Activated CD8-positive, alpha-beta T cell treated with anti-CD3 and anti-CD28 coated beads, Interleukin-2, amount 10 ng/mL, durations not matched to agents 7 days and 5 days (primary cell): ENCODE measurements around the gene BOD1. TPM values are rescaled to one million over a fixed set of nuclear protein-coding genes. Genes with fewer than 3 reads are reported as not detected.

Experiments
- ATAC-seq: fragments of 150-1000 bp; cut with Tn5 transposase; one replicate; pipeline ENCODE4 v1.10.0; 2021; ENCODE audit warnings: moderate library complexity
- CTCF ChIA-PET: fragments of 350-600 bp; sonication (Branson Sonifier 250); formaldehyde crosslinking; loops from one replicate; lab custom pipeline; 2021; ENCODE audit warnings: antibody characterized with exemption; lab: Charles Lee
- POLR2A ChIA-PET: fragments of 350-600 bp; sonication (Branson Sonifier 250); formaldehyde crosslinking; loops from one replicate; lab custom pipeline; 2021; ENCODE audit warnings: antibody characterized with exemption; lab: Charles Lee
- DNase-seq: peaks from one replicate; pipeline ENCODE4 v3.0.0-alpha.2; 2020
- H3K27ac Mint-ChIP-seq: one replicate; pipeline ENCODE4 v1.8.0; 2021; ENCODE audit warnings: mild to moderate bottlenecking, mixed read lengths
- H3K27me3 Mint-ChIP-seq: one replicate; pipeline ENCODE4 v1.8.0; 2021; ENCODE audit warnings: low read depth, mixed read lengths
- H3K36me3 Mint-ChIP-seq: one replicate; pipeline ENCODE4 v1.8.0; 2021; ENCODE audit warnings: low read depth, mixed read lengths
- H3K4me1 Mint-ChIP-seq: one replicate; pipeline ENCODE4 v1.8.0; 2021; ENCODE audit warnings: low read depth, mixed read lengths
- H3K4me3 Mint-ChIP-seq: one replicate; pipeline ENCODE4 v1.8.0; 2021; ENCODE audit warnings: mild to moderate bottlenecking, mixed read lengths
- H3K9me3 Mint-ChIP-seq: one replicate; pipeline ENCODE4 v1.8.0; 2022; ENCODE audit warnings: mixed read lengths; ENCODE audit not compliant: insufficient read depth
- total RNA-seq, 2 experiments: library from RNA; stranded (reverse); gene quantifications; one replicate each; pipeline ENCODE4 v1.2.3, GENCODE V29; 2021

The BOD1 gene
- total RNA-seq, 2 experiments from 2014 or later, result 14.0 to 20.3 TPM

DNA sequence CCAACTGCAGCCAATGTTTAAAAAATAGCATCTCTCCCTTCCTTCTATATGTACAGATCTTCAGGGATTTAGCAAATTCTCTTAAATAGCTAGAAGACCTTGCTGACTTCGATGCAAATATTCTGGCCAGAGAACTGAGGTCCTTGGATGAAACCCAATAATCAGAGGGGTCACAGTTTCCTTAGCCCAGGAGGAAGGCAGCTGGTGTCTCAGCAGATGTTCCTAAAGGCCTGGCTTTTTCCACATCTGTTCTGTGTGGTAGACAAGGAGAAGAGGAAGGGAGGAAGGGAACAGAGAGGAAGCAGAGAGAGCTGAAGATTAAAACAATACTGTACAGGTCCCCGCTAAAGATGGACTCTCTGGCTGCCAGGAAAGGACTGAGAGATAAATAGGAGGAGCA lies 33.1 kb downstream of the BOD1 start:
- Mint-ChIP-seq H3K27me3 (no peaks in the 10 kb centered on the region), H3K4me3 (no peak overlapping the region), H3K9me3 (peaks cover 16% of the 10 kb centered on the region), H3K36me3 (no peaks in the 10 kb centered on the region), H3K27ac (no peak overlapping the region), H3K4me1 (no peaks in the 10 kb centered on the region)
- DNase-seq (no peak), ATAC-seq (no peak)
- ChIA-PET CTCF (interaction anchor here (0.9 to 1.5 kb wide), 2 partner anchors 9 to 10 kb away, joined by 4 to 5 read pairs; no protein-coding TSS in a partner anchor), POLR2A (no interaction called here)

DNA sequence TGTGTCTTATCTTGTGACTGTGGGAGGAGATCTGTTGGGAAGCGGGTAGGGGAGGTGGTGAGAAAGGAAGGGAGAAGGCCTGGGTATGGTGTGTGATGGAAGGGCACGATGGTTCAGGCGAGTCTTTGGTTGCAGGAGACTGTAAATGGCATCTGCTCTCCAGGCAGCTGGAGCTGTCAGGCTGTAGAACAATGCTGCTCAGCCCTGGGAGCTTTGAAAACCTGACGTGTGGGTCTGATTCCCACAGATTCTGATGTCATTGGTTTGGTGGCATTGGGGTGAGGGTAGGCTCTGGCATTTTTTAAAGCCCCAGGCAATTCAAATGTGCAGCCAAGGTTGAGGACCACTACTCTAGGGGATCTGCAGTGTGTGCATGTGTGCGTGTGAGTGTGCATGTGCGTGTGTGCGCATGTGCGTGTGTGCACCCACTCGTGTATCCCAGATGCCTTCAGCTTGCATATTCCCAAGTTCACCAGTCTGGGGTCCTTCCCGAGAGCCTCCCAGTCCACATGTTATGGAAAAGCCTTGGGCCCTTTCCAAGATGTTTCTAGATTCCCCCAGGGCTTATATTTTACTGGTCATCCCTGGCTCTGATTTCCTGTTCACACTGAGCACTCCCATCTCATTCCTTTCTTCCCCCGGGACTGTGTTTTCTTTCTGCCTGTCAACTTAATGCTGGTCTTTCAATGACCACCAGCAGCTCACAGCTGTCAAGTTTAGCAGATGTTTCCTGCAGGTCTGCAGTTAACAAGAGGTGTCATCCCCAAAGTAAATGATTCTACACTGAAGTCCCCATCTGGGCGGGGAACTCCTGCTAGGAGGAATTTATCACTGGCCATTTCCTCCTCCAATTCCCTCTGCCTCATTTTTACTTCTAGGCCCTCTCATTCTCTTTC lies 34.0 kb downstream of the BOD1 start:
- POLR2A ChIA-PET, result no interaction called here
- CTCF ChIA-PET, result interaction anchor here (0.5 to 1.5 kb wide), 7 partner anchors 9 to 390 kb away, joined by 3 to 8 read pairs (median 3); no protein-coding TSS in a partner anchor
- Mint-ChIP-seq H3K36me3 (no peaks in the 10 kb centered on the region), H3K4me1 (no peaks in the 10 kb centered on the region), H3K9me3 (peaks cover 8% of the 10 kb centered on the region), H3K27me3 (no peaks in the 10 kb centered on the region), H3K4me3 (no peak overlapping the region), H3K27ac (no peak overlapping the region)
- no peak for DNase-seq
- ATAC-seq, result no peak

GRCh38 chr5:173581408-173582215 lies 34.8 kb downstream of the BOD1 start:
- Mint-ChIP-seq H3K9me3 (peaks cover 6% of the 10 kb centered on the region), H3K27me3 (no peaks in the 10 kb centered on the region), H3K27ac (no peak overlapping the region), H3K4me3 (no peak overlapping the region), H3K4me1 (no peaks in the 10 kb centered on the region), H3K36me3 (no peaks in the 10 kb centered on the region)
- POLR2A ChIA-PET, result no interaction called here
- ATAC-seq (peak; percentile 64), DNase-seq (peak; percentile 59)
- CTCF ChIA-PET, result interaction anchor here (0.5 to 1.5 kb wide), 5 partner anchors 8 to 391 kb away, joined by 3 to 8 read pairs (median 3); no protein-coding TSS in a partner anchor

DNA sequence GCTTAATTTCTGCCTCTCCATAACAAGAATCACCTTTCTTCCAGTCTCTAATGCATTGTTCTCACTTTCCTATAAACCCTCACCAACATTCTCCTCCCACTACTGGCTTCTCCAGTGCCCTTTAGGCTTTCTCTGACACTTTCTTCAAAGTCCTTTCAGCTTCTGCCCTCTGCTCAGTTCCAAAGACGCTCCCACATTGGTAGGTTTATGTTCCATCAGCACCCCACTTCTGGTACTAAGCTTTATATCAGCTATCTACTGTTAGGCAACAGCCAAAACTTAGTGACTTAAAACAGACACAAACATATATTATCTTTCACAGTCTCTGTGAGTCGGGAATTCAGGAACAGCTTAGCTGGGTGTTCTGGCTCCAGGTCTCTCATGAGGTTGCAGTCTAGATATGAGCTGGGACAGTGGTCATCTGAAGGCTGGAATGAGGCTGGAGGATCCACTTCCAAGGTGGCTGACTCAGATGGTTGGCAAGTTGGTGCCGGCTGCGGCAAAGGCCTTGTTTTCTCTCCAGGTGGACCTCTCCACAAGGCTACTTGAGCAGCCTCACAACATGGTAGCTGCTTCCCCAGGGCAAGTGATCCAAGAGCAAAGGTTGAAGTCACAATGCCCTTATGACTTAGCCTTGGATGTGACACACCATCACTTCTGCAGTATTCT lies 37.4 kb downstream of the BOD1 start:
- H3K4me3 Mint-ChIP-seq, result no peak overlapping the region
- no peaks in the 10 kb centered on the region for H3K9me3 Mint-ChIP-seq
- no peak overlapping the region for H3K27ac Mint-ChIP-seq
- no peaks in the 10 kb centered on the region for H3K36me3 Mint-ChIP-seq
- DNase-seq, result no peak
- CTCF ChIA-PET, result interaction anchor here (1.0 to 1.4 kb wide), 2 partner anchors 13 to 37 kb away, joined by 3 read pairs; no protein-coding TSS in a partner anchor
- H3K4me1 Mint-ChIP-seq, result no peaks in the 10 kb centered on the region
- peaks cover 2% of the 10 kb centered on the region for H3K27me3 Mint-ChIP-seq
- POLR2A ChIA-PET, result no interaction called here
- ATAC-seq, result no peak

- ChIA-PET POLR2A (no interaction called here), CTCF (no interaction called here)
- no peaks in the 10 kb centered on the region for H3K9me3 Mint-ChIP-seq
Measured at GRCh38 chr5:173577817-173578216, 38.6 kb downstream of the BOD1 start.

GRCh38 chr5:173577166-173577565 lies 39.3 kb downstream of the BOD1 start:
- H3K4me3 Mint-ChIP-seq, result no peak overlapping the region
- ATAC-seq (no peak), DNase-seq (no peak)
- peaks cover 11% of the 10 kb centered on the region for H3K27me3 Mint-ChIP-seq
- no peak overlapping the region for H3K27ac Mint-ChIP-seq
- H3K36me3 Mint-ChIP-seq, result no peaks in the 10 kb centered on the region
- CTCF ChIA-PET, result no interaction called here
- POLR2A ChIA-PET, result no interaction called here
- peaks cover 2% of the 10 kb centered on the region for H3K4me1 Mint-ChIP-seq
- H3K9me3 Mint-ChIP-seq, result no peaks in the 10 kb centered on the region

More at GRCh38 chr5:173577817-173578216, 38.6 kb downstream of the BOD1 start:
- DNase-seq (no peak), ATAC-seq (no peak)
- Mint-ChIP-seq H3K4me3 (no peak overlapping the region), H3K27me3 (peaks cover 6% of the 10 kb centered on the region), H3K4me1 (peaks cover under 1% of the 10 kb centered on the region), H3K27ac (no peak overlapping the region), H3K36me3 (no peaks in the 10 kb centered on the region)

DNA sequence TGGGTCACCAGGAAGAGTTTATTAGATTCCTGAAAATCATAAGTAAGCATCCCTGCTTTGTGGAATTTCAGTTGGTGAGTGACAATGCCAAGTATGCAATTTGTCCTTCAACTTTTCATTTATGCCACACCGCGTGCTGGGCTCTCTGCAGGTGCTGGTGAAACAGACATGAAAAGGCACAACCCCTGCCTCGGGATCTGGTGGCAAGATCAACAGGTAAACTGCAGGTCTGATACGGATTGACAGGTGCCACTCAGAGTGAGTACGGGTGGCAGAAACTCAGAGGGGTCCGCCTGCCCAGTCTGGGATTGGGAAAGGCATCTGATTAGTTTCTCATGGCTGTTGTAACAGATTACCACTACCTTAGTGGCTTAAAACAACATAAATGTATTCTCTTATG lies 40.5 kb downstream of the BOD1 start:
- Mint-ChIP-seq H3K9me3 (no peaks in the 10 kb centered on the region), H3K4me1 (peaks cover 2% of the 10 kb centered on the region), H3K27me3 (peaks cover 11% of the 10 kb centered on the region), H3K27ac (no peak overlapping the region), H3K4me3 (no peak overlapping the region), H3K36me3 (no peaks in the 10 kb centered on the region)
- DNase-seq, result no peak
- no peak for ATAC-seq
- ChIA-PET POLR2A (no interaction called here), CTCF (no interaction called here)

GRCh38 chr5:173574983-173575382 lies 41.5 kb downstream of the BOD1 start:
- CTCF ChIA-PET, result interaction anchor here (1.1 kb wide), 1 partner anchor 279 kb away, joined by 3 read pairs; no protein-coding TSS in a partner anchor
- no peaks in the 10 kb centered on the region for H3K9me3 Mint-ChIP-seq

GRCh38 chr5:173573126-173573960 lies 43.1 kb downstream of the BOD1 start:
- no peak overlapping the region for H3K4me3 Mint-ChIP-seq

More at GRCh38 chr5:173574983-173575382, 41.5 kb downstream of the BOD1 start:
- Mint-ChIP-seq H3K36me3 (no peaks in the 10 kb centered on the region), H3K4me3 (no peak overlapping the region), H3K4me1 (peaks cover 2% of the 10 kb centered on the region), H3K27ac (no peak overlapping the region), H3K27me3 (peaks cover 11% of the 10 kb centered on the region)
- POLR2A ChIA-PET, result no interaction called here
- no peak for DNase-seq
- no peak for ATAC-seq

GRCh38 chr5:173572431-173573125 lies 43.9 kb downstream of the BOD1 start:
- H3K27ac Mint-ChIP-seq, result no peak overlapping the region
- H3K27me3 Mint-ChIP-seq, result peaks cover 11% of the 10 kb centered on the region
- ChIA-PET POLR2A (no interaction called here), CTCF (interaction anchor here (0.7 to 2.3 kb wide), 15 partner anchors 8 to 278 kb away, joined by 3 to 7 read pairs (median 3); partner anchors contain the start of gene BOD1)
- H3K9me3 Mint-ChIP-seq, result no peaks in the 10 kb centered on the region
- no peak for ATAC-seq
- no peak overlapping the region for H3K4me3 Mint-ChIP-seq
- H3K4me1 Mint-ChIP-seq, result peaks cover 2% of the 10 kb centered on the region
- DNase-seq, result no peak
- H3K36me3 Mint-ChIP-seq, result no peaks in the 10 kb centered on the region

More at GRCh38 chr5:173573126-173573960, 43.1 kb downstream of the BOD1 start:
- no peaks in the 10 kb centered on the region for H3K36me3 Mint-ChIP-seq
- ChIA-PET CTCF (interaction anchor here (0.7 to 2.3 kb wide), 16 partner anchors 8 to 278 kb away, joined by 3 to 7 read pairs (median 3); partner anchors contain the start of gene BOD1), POLR2A (no interaction called here)
- peak; percentile 66 for DNase-seq
- no peak overlapping the region for H3K27ac Mint-ChIP-seq
- peak; percentile 95 for ATAC-seq
- peaks cover 2% of the 10 kb centered on the region for H3K4me1 Mint-ChIP-seq
- no peaks in the 10 kb centered on the region for H3K9me3 Mint-ChIP-seq
- peaks cover 11% of the 10 kb centered on the region for H3K27me3 Mint-ChIP-seq
